Measurements from ENCODE around the gene CASZ1. TPM values are rescaled to one million over a fixed set of nuclear protein-coding genes. Genes with fewer than 3 reads are reported as not detected.

CASZ1 gene
- polyA plus RNA-seq, 4 donors: 13.5 to 23.0 (median 14.5) TPM

DNA sequence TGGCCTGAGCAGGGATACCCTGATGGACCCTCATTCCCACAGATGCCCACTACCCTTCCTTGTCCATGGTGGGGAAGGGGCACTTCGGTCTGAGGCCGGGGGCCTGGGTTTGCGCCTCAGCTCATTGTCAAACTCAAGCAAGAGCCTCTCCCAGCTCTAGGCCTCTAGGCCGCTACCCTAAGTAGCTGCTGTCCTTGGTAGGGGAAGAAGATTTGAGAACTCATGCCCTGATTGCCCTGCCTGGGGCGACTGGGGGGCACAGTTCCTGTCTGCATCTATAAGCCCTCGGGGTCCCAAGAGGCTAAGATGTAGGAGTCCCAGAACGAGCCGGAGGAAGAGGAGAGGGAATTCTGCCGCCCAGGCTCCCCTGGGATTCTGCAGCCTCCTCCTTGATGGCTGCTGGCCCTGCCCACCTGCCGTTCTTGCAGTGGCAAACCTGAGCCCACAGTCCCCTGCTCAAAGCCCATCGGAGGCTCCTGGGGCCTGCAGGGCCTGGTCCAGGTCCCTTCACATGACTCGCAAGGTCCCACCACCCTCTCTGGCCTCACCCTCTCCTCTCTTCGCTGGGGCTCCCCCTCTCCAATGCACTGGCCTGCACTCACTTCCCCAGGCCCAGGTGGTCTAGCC, 20.4 kb upstream of the CASZ1 start:
- Histone ChIP-seq H3K36me3 (ENCODE audit: control insufficient read depth in 3 of 3, insufficient read depth in 2 of 3, low read depth in 1 of 3, low read length in 3 of 3) (no peaks in the 10 kb centered on the region), H3K27me3 (ENCODE audit: control insufficient read depth in 3 of 3, insufficient read depth in 3 of 3, low read length in 3 of 3) (peaks cover 0 to 2% (median 0%) of the 10 kb centered on the region in 3 donors), H3K9me3 (ENCODE audit: control insufficient read depth in 2 of 2, insufficient read depth in 1 of 2, low read depth in 1 of 2, low read length in 1 of 2) (no peaks in the 10 kb centered on the region), H3K4me1 (ENCODE audit: control insufficient read depth in 3 of 3, insufficient read depth in 2 of 3, low read depth in 1 of 3, low read length in 2 of 3) (peaks cover 0 to 14% (median 3%) of the 10 kb centered on the region in 3 donors), H3K27ac (ENCODE audit: low read depth in 1 of 3, low read length in 2 of 3) (peak overlapping the region in 1 of 3 donors; percentile 39), H3K4me3 (ENCODE audit: low read depth in 1 of 3, low read length in 3 of 3) (no peak overlapping the region)
- no peak for FAIRE-seq
- DNase-seq: no peak
- WGBS, 3 donors: 76 to 84% (median 76%) methylated on average over 12 to 13 of the region's 13 CpGs

- 53 to 83% (median 67%) methylated on average over 7 of the region's 7 CpGs for WGBS, 3 donors
- H3K27ac ChIP-seq (ENCODE audit: low read depth in 1 of 3, low read length in 2 of 3): peak overlapping the region in 2 of 3 donors; percentile 52 to 70
- H3K4me1 ChIP-seq (ENCODE audit: control insufficient read depth in 3 of 3, insufficient read depth in 2 of 3, low read depth in 1 of 3, low read length in 2 of 3): peaks cover 0 to 14% (median 3%) of the 10 kb centered on the region in 3 donors
- H3K4me3 ChIP-seq (ENCODE audit: low read depth in 1 of 3, low read length in 3 of 3): no peak overlapping the region
- H3K9me3 ChIP-seq (ENCODE audit: control insufficient read depth in 2 of 2, insufficient read depth in 1 of 2, low read depth in 1 of 2, low read length in 1 of 2): no peaks in the 10 kb centered on the region
- no peaks in the 10 kb centered on the region for H3K36me3 ChIP-seq (ENCODE audit: control insufficient read depth in 3 of 3, insufficient read depth in 2 of 3, low read depth in 1 of 3, low read length in 3 of 3)
- DNase-seq (no peak), FAIRE-seq (no peak)
- peaks cover 0 to 2% (median 0%) of the 10 kb centered on the region in 3 donors for H3K27me3 ChIP-seq (ENCODE audit: control insufficient read depth in 3 of 3, insufficient read depth in 3 of 3, low read length in 3 of 3)
Observed at GRCh38 chr1:10816233-10816632, 19.8 kb upstream of the CASZ1 start.

DNA sequence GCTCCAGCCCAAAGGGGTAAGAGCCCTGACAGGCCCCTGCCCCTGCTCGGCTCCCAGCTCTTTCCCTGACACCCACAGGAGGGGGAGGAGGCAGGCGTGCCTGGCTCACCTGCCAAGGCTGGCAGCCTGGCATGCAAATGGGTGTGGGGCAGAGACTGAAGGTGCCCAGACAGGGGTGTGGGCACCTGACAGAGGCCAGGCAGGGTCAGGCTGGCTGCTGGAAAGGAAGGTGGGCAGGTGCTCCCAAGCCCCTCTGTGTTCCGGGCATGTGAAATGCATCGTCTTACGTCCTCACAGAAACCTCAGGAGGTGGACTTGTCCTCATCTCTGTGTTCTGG, 19.4 kb upstream of the CASZ1 start:
- Histone ChIP-seq H3K27ac (ENCODE audit: low read depth in 1 of 3, low read length in 2 of 3) (peak overlapping the region in 2 of 3 donors; percentile 52 to 70), H3K4me1 (ENCODE audit: control insufficient read depth in 3 of 3, insufficient read depth in 2 of 3, low read depth in 1 of 3, low read length in 2 of 3) (peaks cover 0 to 14% (median 3%) of the 10 kb centered on the region in 3 donors), H3K4me3 (ENCODE audit: low read depth in 1 of 3, low read length in 3 of 3) (no peak overlapping the region), H3K27me3 (ENCODE audit: control insufficient read depth in 3 of 3, insufficient read depth in 3 of 3, low read length in 3 of 3) (peaks cover 0 to 2% (median 1%) of the 10 kb centered on the region in 3 donors), H3K9me3 (ENCODE audit: control insufficient read depth in 2 of 2, insufficient read depth in 1 of 2, low read depth in 1 of 2, low read length in 1 of 2) (no peaks in the 10 kb centered on the region), H3K36me3 (ENCODE audit: control insufficient read depth in 3 of 3, insufficient read depth in 2 of 3, low read depth in 1 of 3, low read length in 3 of 3) (no peaks in the 10 kb centered on the region)
- FAIRE-seq (no peak), DNase-seq (peak in 1 of 2 donors; percentile 81)
- 32 to 76% (median 53%) methylated on average over 4 to 5 of the region's 5 CpGs for WGBS, 3 donors

GRCh38 chr1:10814976-10815857, 18.8 kb upstream of the CASZ1 start:
- FAIRE-seq (no peak), DNase-seq (peak; percentile 27 to 69)
- Histone ChIP-seq H3K4me3 (ENCODE audit: low read depth in 1 of 3, low read length in 3 of 3) (no peak overlapping the region), H3K4me1 (ENCODE audit: control insufficient read depth in 3 of 3, insufficient read depth in 2 of 3, low read depth in 1 of 3, low read length in 2 of 3) (peaks cover 0 to 12% (median 3%) of the 10 kb centered on the region in 3 donors), H3K9me3 (ENCODE audit: control insufficient read depth in 2 of 2, insufficient read depth in 1 of 2, low read depth in 1 of 2, low read length in 1 of 2) (no peaks in the 10 kb centered on the region), H3K27ac (ENCODE audit: low read depth in 1 of 3, low read length in 2 of 3) (peak overlapping the region in 2 of 3 donors; percentile 52 to 70), H3K36me3 (ENCODE audit: control insufficient read depth in 3 of 3, insufficient read depth in 2 of 3, low read depth in 1 of 3, low read length in 3 of 3) (no peaks in the 10 kb centered on the region), H3K27me3 (ENCODE audit: control insufficient read depth in 3 of 3, insufficient read depth in 3 of 3, low read length in 3 of 3) (peaks cover 0 to 2% (median 2%) of the 10 kb centered on the region in 3 donors)
- 23 to 63% (median 41%) methylated on average over 15 of the region's 15 CpGs for WGBS, 3 donors

DNA sequence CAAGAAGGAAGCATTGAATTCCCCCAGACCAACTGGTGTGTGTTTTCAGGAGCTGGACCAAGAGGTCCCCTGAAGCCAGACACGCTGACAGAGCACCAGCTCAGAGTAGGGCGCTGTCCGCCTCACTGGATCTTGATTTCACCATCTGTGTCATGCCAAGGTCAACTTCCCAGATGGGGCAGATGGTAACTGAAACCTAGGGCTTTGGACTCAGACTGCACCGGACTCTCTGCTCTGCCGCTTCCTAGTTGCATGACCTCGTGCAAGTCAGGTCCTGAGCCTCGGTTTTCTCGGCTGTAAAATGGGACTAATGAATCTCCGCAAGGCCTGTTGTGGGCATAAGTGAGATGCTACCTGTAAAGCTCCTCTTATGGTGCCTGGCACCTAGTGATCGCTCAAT, 17.9 kb upstream of the CASZ1 start:
- Histone ChIP-seq H3K36me3 (ENCODE audit: control insufficient read depth in 3 of 3, insufficient read depth in 2 of 3, low read depth in 1 of 3, low read length in 3 of 3) (no peaks in the 10 kb centered on the region), H3K4me1 (ENCODE audit: control insufficient read depth in 3 of 3, insufficient read depth in 2 of 3, low read depth in 1 of 3, low read length in 2 of 3) (peaks cover 0 to 12% (median 3%) of the 10 kb centered on the region in 3 donors), H3K4me3 (ENCODE audit: low read depth in 1 of 3, low read length in 3 of 3) (no peak overlapping the region), H3K27me3 (ENCODE audit: control insufficient read depth in 3 of 3, insufficient read depth in 3 of 3, low read length in 3 of 3) (peaks cover 0 to 3% (median 2%) of the 10 kb centered on the region in 3 donors), H3K27ac (ENCODE audit: low read depth in 1 of 3, low read length in 2 of 3) (no peak overlapping the region), H3K9me3 (ENCODE audit: control insufficient read depth in 2 of 2, insufficient read depth in 1 of 2, low read depth in 1 of 2, low read length in 1 of 2) (no peaks in the 10 kb centered on the region)
- DNase-seq (no peak), FAIRE-seq (no peak)
- 80 to 91% (median 83%) methylated on average over 10 of the region's 10 CpGs for WGBS, 3 donors

GRCh38 chr1:10813799-10814198, 17.4 kb upstream of the CASZ1 start:
- Histone ChIP-seq H3K4me3 (ENCODE audit: low read depth in 1 of 3, low read length in 3 of 3) (no peak overlapping the region), H3K9me3 (ENCODE audit: control insufficient read depth in 2 of 2, insufficient read depth in 1 of 2, low read depth in 1 of 2, low read length in 1 of 2) (no peaks in the 10 kb centered on the region), H3K27ac (ENCODE audit: low read depth in 1 of 3, low read length in 2 of 3) (no peak overlapping the region), H3K36me3 (ENCODE audit: control insufficient read depth in 3 of 3, insufficient read depth in 2 of 3, low read depth in 1 of 3, low read length in 3 of 3) (no peaks in the 10 kb centered on the region), H3K4me1 (ENCODE audit: control insufficient read depth in 3 of 3, insufficient read depth in 2 of 3, low read depth in 1 of 3, low read length in 2 of 3) (peaks cover 0 to 12% (median 3%) of the 10 kb centered on the region in 3 donors), H3K27me3 (ENCODE audit: control insufficient read depth in 3 of 3, insufficient read depth in 3 of 3, low read length in 3 of 3) (peaks cover 0 to 6% (median 2%) of the 10 kb centered on the region in 3 donors)
- DNase-seq (no peak), FAIRE-seq (no peak)
- 79 to 83% (median 83%) methylated on average over 14 of the region's 14 CpGs for WGBS, 3 donors

DNA sequence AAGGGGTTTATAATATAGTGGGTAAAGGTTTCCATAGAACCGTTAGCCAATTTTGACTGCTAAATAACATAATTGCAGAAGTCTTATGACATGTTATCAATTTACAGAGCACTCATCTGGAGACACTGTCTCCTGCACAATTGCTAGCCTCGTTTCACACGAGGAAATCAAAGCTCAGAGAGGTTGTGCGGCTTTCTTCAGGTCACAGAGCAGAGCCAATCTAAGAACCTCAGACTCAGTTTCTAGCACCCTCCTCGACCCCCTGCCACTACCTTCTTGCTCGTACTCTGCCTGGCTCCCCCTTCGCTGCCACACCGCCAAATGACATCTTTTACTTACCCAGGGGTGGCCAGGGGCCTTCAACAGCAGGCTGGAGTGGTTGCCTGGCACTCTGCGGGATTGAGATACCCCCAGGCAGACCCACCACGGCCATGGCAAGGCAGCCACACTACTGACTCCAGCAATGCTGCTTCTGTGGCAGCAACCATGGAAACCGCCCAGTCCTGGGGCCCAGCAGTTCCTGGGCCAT, 16.0 kb upstream of the CASZ1 start:
- WGBS, 3 donors: 79 to 83% (median 83%) methylated on average over 11 of the region's 11 CpGs
- no peaks in the 10 kb centered on the region for H3K36me3 ChIP-seq (ENCODE audit: control insufficient read depth in 3 of 3, insufficient read depth in 2 of 3, low read depth in 1 of 3, low read length in 3 of 3)
- H3K4me3 ChIP-seq (ENCODE audit: low read depth in 1 of 3, low read length in 3 of 3): no peak overlapping the region
- FAIRE-seq (no peak), DNase-seq (no peak)
- H3K4me1 ChIP-seq (ENCODE audit: control insufficient read depth in 3 of 3, insufficient read depth in 2 of 3, low read depth in 1 of 3, low read length in 2 of 3): peaks cover 0 to 12% (median 3%) of the 10 kb centered on the region in 3 donors
- peaks cover 0 to 8% (median 2%) of the 10 kb centered on the region in 3 donors for H3K27me3 ChIP-seq (ENCODE audit: control insufficient read depth in 3 of 3, insufficient read depth in 3 of 3, low read length in 3 of 3)
- no peak overlapping the region for H3K27ac ChIP-seq (ENCODE audit: low read depth in 1 of 3, low read length in 2 of 3)
- no peaks in the 10 kb centered on the region for H3K9me3 ChIP-seq (ENCODE audit: control insufficient read depth in 2 of 2, insufficient read depth in 1 of 2, low read depth in 1 of 2, low read length in 1 of 2)

GRCh38 chr1:10808441-10808840, 12.0 kb upstream of the CASZ1 start:
- Histone ChIP-seq H3K36me3 (ENCODE audit: control insufficient read depth in 3 of 3, insufficient read depth in 2 of 3, low read depth in 1 of 3, low read length in 3 of 3) (no peaks in the 10 kb centered on the region), H3K27me3 (ENCODE audit: control insufficient read depth in 3 of 3, insufficient read depth in 3 of 3, low read length in 3 of 3) (peaks cover 0 to 11% (median under 1%) of the 10 kb centered on the region in 3 donors), H3K4me1 (ENCODE audit: control insufficient read depth in 3 of 3, insufficient read depth in 2 of 3, low read depth in 1 of 3, low read length in 2 of 3) (peaks cover 0 to 10% (median 0%) of the 10 kb centered on the region in 3 donors), H3K9me3 (ENCODE audit: control insufficient read depth in 2 of 2, insufficient read depth in 1 of 2, low read depth in 1 of 2, low read length in 1 of 2) (no peaks in the 10 kb centered on the region), H3K27ac (ENCODE audit: low read depth in 1 of 3, low read length in 2 of 3) (no peak overlapping the region), H3K4me3 (ENCODE audit: low read depth in 1 of 3, low read length in 3 of 3) (no peak overlapping the region)
- WGBS, 3 donors: 70 to 84% (median 73%) methylated on average over 7 of the region's 7 CpGs
- DNase-seq: no peak
- FAIRE-seq: no peak
